K562 (cell line): ENCODE measurements around the gene MLLT1. TPM values are rescaled to one million over a fixed set of nuclear protein-coding genes. Genes with fewer than 3 reads are reported as not detected.

Experiments
- ATF6 ChIP-seq: sonication (generic); formaldehyde crosslinking; IDR thresholded peaks from 2 replicates; pipeline ENCODE4 v1.4.0; 2020; ENCODE audit warnings: mild to moderate bottlenecking, missing genetic modification reagents
- BCOR ChIP-seq: fragments of 450-650 bp; IDR thresholded peaks from 2 replicates; pipeline ENCODE4 v1.6.1; 2016
- CBFA2T2 ChIP-seq: fragments of 450-650 bp; conservative IDR thresholded peaks from 2 replicates; pipeline ENCODE4 v1.6.1; 2017; ENCODE audit warnings: mild to moderate bottlenecking
- CBFA2T3 ChIP-seq: fragments of 450-650 bp; IDR thresholded peaks from 2 replicates; pipeline ENCODE4 v1.6.1; 2017
- CLOCK ChIP-seq: fragments of 250-450 bp; sonication (Bioruptor Pico); IDR thresholded peaks from 2 replicates; pipeline ENCODE4 v1.4.0; 2020; ENCODE audit warnings: mild to moderate bottlenecking, moderate library complexity, borderline replicate concordance
- EP300 ChIP-seq: IDR thresholded peaks from 2 replicates; pipeline ENCODE4 v1.6.1; 2012; ENCODE audit warnings: low read length, improper control_type of control experiment
- ERF ChIP-seq: fragments of 450-650 bp; formaldehyde crosslinking; IDR thresholded peaks from 2 replicates; pipeline ENCODE4 v1.4.0; 2020; ENCODE audit warnings: mild to moderate bottlenecking, mixed read lengths
- ESRRA ChIP-seq: fragments of 450-650 bp; IDR thresholded peaks from 2 replicates; pipeline ENCODE4 v1.6.1; 2014; ENCODE audit warnings: low read depth, mild to moderate bottlenecking, moderate library complexity, borderline replicate concordance
- HCFC1 ChIP-seq: IDR thresholded peaks from 2 replicates; pipeline ENCODE4 v1.6.1; 2012; ENCODE audit warnings: low read depth, low read length, improper control_type of control experiment
- KAT7 ChIP-seq: sonication (generic); formaldehyde crosslinking; IDR thresholded peaks from 2 replicates; pipeline ENCODE4 v1.8.0; 2022; ENCODE audit warnings: missing genetic modification reagents, mild to moderate bottlenecking, borderline replicate concordance
- KLF16 ChIP-seq: IDR thresholded peaks from 2 replicates; pipeline ENCODE4 v1.6.1; 2016; ENCODE audit warnings: antibody characterized with exemption
- MTA3 ChIP-seq: fragments of 450-650 bp; formaldehyde crosslinking; IDR thresholded peaks from 2 replicates; pipeline ENCODE4 v1.6.1; 2017; ENCODE audit warnings: mild to moderate bottlenecking, borderline replicate concordance
- SAFB ChIP-seq: fragments of 200-400 bp; formaldehyde crosslinking; IDR thresholded peaks from 2 replicates; pipeline ENCODE4 v1.6.1; 2017; ENCODE audit warnings: low read depth, low read length, borderline replicate concordance
- SLC30A9 ChIP-seq: fragments of 250-450 bp; sonication (Bioruptor Pico); IDR thresholded peaks from 2 replicates; pipeline ENCODE4 v1.8.0; 2022; ENCODE audit warnings: mild to moderate bottlenecking, moderate library complexity
- SMAD4 ChIP-seq: fragments of 250-450 bp; sonication (Bioruptor Pico); conservative IDR thresholded peaks from 2 replicates; pipeline ENCODE4 v1.8.0; 2021; ENCODE audit warnings: inconsistent platforms, mild to moderate bottlenecking, moderate library complexity
- SNAPC5 ChIP-seq: fragments of 250-450 bp; sonication (Bioruptor Pico); IDR thresholded peaks from 2 replicates; pipeline ENCODE4 v1.8.0; 2021; ENCODE audit warnings: moderate library complexity, mild to moderate bottlenecking, inconsistent platforms
- TEAD4 ChIP-seq, 2 experiments: sonication (generic) in 1 of 2; formaldehyde crosslinking in 1 of 2; IDR thresholded peaks; 2 replicates each; pipeline versions ENCODE4 v1.6.1 to v1.8.0; 2012 to 2022; ENCODE audit warnings: borderline replicate concordance in 1 of 2, inconsistent platforms in 1 of 2, low read length in 1 of 2, mild to moderate bottlenecking in 1 of 2, missing genetic modification reagents in 1 of 2
- TGIF2 ChIP-seq: sonication (generic); formaldehyde crosslinking; IDR thresholded peaks from 2 replicates; pipeline ENCODE4 v1.8.1; 2022; ENCODE audit warnings: mild to moderate bottlenecking, missing genetic modification reagents, moderate library complexity
- TRIM25 ChIP-seq: fragments of 450-650 bp; IDR thresholded peaks from 2 replicates; pipeline ENCODE4 v1.7.0; 2016; ENCODE audit warnings: borderline replicate concordance
- XRCC5 ChIP-seq: fragments of 200-400 bp; formaldehyde crosslinking; IDR thresholded peaks from 2 replicates; pipeline ENCODE4 v1.6.1; 2017; ENCODE audit warnings: low read depth, mild to moderate bottlenecking, low read length
- YBX1 ChIP-seq: fragments of 450-650 bp; IDR thresholded peaks from 2 replicates; pipeline ENCODE4 v1.7.1; 2016; ENCODE audit warnings: mild to moderate bottlenecking
- ZFX ChIP-seq: sonication (generic); formaldehyde crosslinking; IDR thresholded peaks from 2 replicates; pipeline ENCODE4 v1.8.0; 2022; ENCODE audit warnings: mild to moderate bottlenecking, missing genetic modification reagents, moderate library complexity
- ZNF589 ChIP-seq: fragments of 200-800 bp; sonication (Bioruptor generic); IDR thresholded peaks from 2 replicates; pipeline ENCODE4 v1.6.1; 2016; ENCODE audit warnings: low read depth, missing genetic modification characterization, missing compliant biosample characterization
- polyA plus RNA-seq, 8 experiments: library from polyadenylated mRNA; depleted of rRNA in 4 of 8; stranded (reverse) in 5 of 8; unstranded in 3 of 8; fragments of >200 nt; fragmentation: Nextera tagmentation in 2 of 8; fragmentation: Illumina TruSeq in 1 of 8; extraction: Ambion mirVana in 2 of 8; extraction: Trizol in 1 of 8; gene quantifications; 2 replicates each; pipeline versions ENCODE4 v1.2.1 to v1.2.3, GENCODE V29; 2011 to 2014; ENCODE audit warnings: inconsistent platforms in 1 of 8, missing spikeins in 1 of 8
- total RNA-seq, 7 experiments: library from RNA; depleted of rRNA in 6 of 7; stranded (reverse); fragments of >200 nt in 6 of 7; fragmentation: Illumina TruSeq in 2 of 7; extraction: Trizol in 2 of 7; gene quantifications; 2 replicates each; pipeline versions ENCODE4 v1.2.1 to v1.2.3, GENCODE V29; 2011 to 2021; ENCODE audit warnings: low replicate concordance in 1 of 7

The MLLT1 gene
- total and polyA plus RNA-seq, 9 of the 15 experiments (the other 6 are each of a cell fraction or from before 2014, with no cell fraction given) = 0.23 to 63.5 (median 15.4) TPM

GRCh38 chr19:6238256-6238642 is 41.5 kb downstream of the MLLT1 start (continued):
- TF ChIP-seq TRIM25 (no peak), ZNF589 (CRISPR knock-in tag) (0 out of 2 replicates have a peak, but pooled peaks have one; percentile 38), TGIF2 (no peak), KAT7 (CRISPR knock-in tag) (no peak), TEAD4 (IDR thresholded peaks at IDR 0.05; ENCODE audit: low read length) (peak; percentile 71; the same call in 1 of the 2 replicates), TEAD4 (CRISPR knock-in tag; IDR thresholded peaks at IDR 0.05; ENCODE audit: borderline replicate concordance) (no peak), SMAD4 (CRISPR knock-in tag) (peak; percentile 86), ATF6 (no peak), CBFA2T3 (peak; percentile 75), ZFX (CRISPR knock-in tag) (no peak), KLF16 (peak; percentile 44; the same call in 1 of the 2 replicates), CLOCK (CRISPR knock-in tag) (no peak), HCFC1 (no peak), CBFA2T2 (peak; percentile 41; the same call in 1 of the 2 replicates), SNAPC5 (CRISPR knock-in tag) (no peak), SAFB (no peak), MTA3 (peak; percentile 34; the same call in 1 of the 2 replicates), BCOR (no peak), ESRRA (peak; percentile 32; the same call in 1 of the 2 replicates), SLC30A9 (CRISPR knock-in tag) (no peak), XRCC5 (no peak), YBX1 (no peak), ERF (no peak), EP300 (no peak)
